NCI-H2227 treated with DMSO at 0.1 percent for 48 hours (cell line): ENCODE results near the gene NEDD4L.
A peak's percentile ranks its signal among the peaks of the same experiment; 100 is the strongest.
"Not testable (repeated sequence)": the region's sequence is repeated elsewhere in the genome, so short reads cannot be mapped to it uniquely, and the experiment has no call there.

ENCODE experiments used
- DNase-seq: peaks from one replicate; lab custom pipeline; 2025; lab: John Stamatoyannopoulos, UW

NEDD4L gene

GRCh38 chr18:58043491-58044369 is at the start of gene NEDD4L:
Gene NEDD4L, plus strand, starts transcription at chr18:58044226. Its CDS starts 435 bp downstream, at chr18:58044661.
- peak; percentile 87 for DNase-seq

GRCh38 chr18:57995331-57995730 is 48.7 kb upstream of the NEDD4L start:
- no peak for DNase-seq

GRCh38 chr18:57996894-57997293 is 47.1 kb upstream of the NEDD4L start:
- not testable (repeated sequence) for DNase-seq

GRCh38 chr18:57997820-57998219 is 46.2 kb upstream of the NEDD4L start:
- no peak for DNase-seq

- DNase-seq: no peak
These were observed 45.6 kb upstream of the NEDD4L start for GRCh38 chr18:57998461-57998860.

GRCh38 chr18:58004317-58004716 is 39.7 kb upstream of the NEDD4L start:
- DNase-seq: no peak

GRCh38 chr18:58005011-58005410 is 39.0 kb upstream of the NEDD4L start:
- no peak for DNase-seq

- no peak for DNase-seq
These were observed 38.0 kb upstream of the NEDD4L start for GRCh38 chr18:58005885-58006523.

- DNase-seq: no peak
These were observed 34.9 kb upstream of the NEDD4L start for GRCh38 chr18:58009166-58009565.

- DNase-seq: no peak
These were observed 33.8 kb upstream of the NEDD4L start for GRCh38 chr18:58010265-58010664.

- DNase-seq: no peak
These were observed 31.7 kb upstream of the NEDD4L start for GRCh38 chr18:58012356-58012755.

- DNase-seq: peak; percentile 5
These were observed 30.5 kb upstream of the NEDD4L start for GRCh38 chr18:58013241-58014211.

GRCh38 chr18:58015065-58015780 is 28.8 kb upstream of the NEDD4L start:
- DNase-seq: no peak

- no peak for DNase-seq
These were observed 26.8 kb upstream of the NEDD4L start for GRCh38 chr18:58017267-58017666.

- no peak for DNase-seq
These were observed 23.4 kb upstream of the NEDD4L start for GRCh38 chr18:58020567-58021107.

- DNase-seq: no peak
These were observed 22.5 kb upstream of the NEDD4L start for GRCh38 chr18:58021504-58021903.

GRCh38 chr18:58023108-58023507 is 20.9 kb upstream of the NEDD4L start:
- DNase-seq: no peak

GRCh38 chr18:58024139-58024538 is 19.9 kb upstream of the NEDD4L start:
- DNase-seq: no peak

GRCh38 chr18:58025205-58025604 is 18.8 kb upstream of the NEDD4L start:
- no peak for DNase-seq

GRCh38 chr18:58025733-58026132 is 18.3 kb upstream of the NEDD4L start:
- no peak for DNase-seq

- no peak for DNase-seq
These were observed 17.6 kb upstream of the NEDD4L start for GRCh38 chr18:58026395-58026794.
